IMR-90 (cell line): ENCODE results near the gene HDAC9. TPM values are rescaled to one million over a fixed set of nuclear protein-coding genes. Genes with fewer than 3 reads are reported as not detected.

Source experiments
- ATAC-seq: fragments of 200-7000 bp; cut with Tn5 transposase; 2 replicates; pipeline ENCODE4 v1.9.1; 2020; ENCODE audit warnings: low read depth, mild to moderate bottlenecking, moderate library complexity
- BruUV-seq: library from RNA; stranded (reverse); fragments of 400-500 nt; replicated peaks from 2 replicates; lab custom pipeline; 2021; lab: Mats Ljungman, UMichigan
- CTCF ChIA-PET: fragments of 300-600 bp; formaldehyde crosslinking; extraction: SDS; loops from one replicate; lab custom pipeline; 2021; ENCODE audit warnings: antibody characterized with exemption; lab: Yijun Ruan, JAX
- POLR2A ChIA-PET: fragments of 300-600 bp; sonication (Branson Sonifier 250); formaldehyde crosslinking; loops from one replicate; lab custom pipeline; 2022; ENCODE audit warnings: antibody characterized with exemption; ENCODE audit not compliant: unreplicated experiment; lab: Charles Lee
- DNase-seq: peaks from one replicate; pipeline ENCODE4 v3.0.0; 2013
- H2AFZ ChIP-seq: replicated peaks from 2 replicates; pipeline ENCODE3; 2013; ENCODE audit warnings: low read length, mild to moderate bottlenecking; ENCODE audit not compliant: poor library complexity
- H2AK5ac ChIP-seq: 2 replicates; pipeline ENCODE4 v1.6.1; 2013; ENCODE audit warnings: low read depth, low read length, inconsistent platforms
- H2AK9ac ChIP-seq: replicated peaks from 2 replicates; pipeline ENCODE3; 2013; ENCODE audit warnings: mild to moderate bottlenecking, low read depth, low read length, moderate library complexity; ENCODE audit not compliant: poor library complexity
- H2BK120ac ChIP-seq: 2 replicates; pipeline ENCODE4 v1.6.1; 2013; ENCODE audit warnings: low read depth, low read length, inconsistent platforms
- H2BK15ac ChIP-seq: 3 replicates; pipeline ENCODE4 v1.6.1; 2013; ENCODE audit warnings: low read depth, low read length, inconsistent platforms
- H2BK20ac ChIP-seq: 2 replicates; pipeline ENCODE4 v1.6.1; 2013; ENCODE audit warnings: low read depth, mild to moderate bottlenecking, inconsistent platforms, low read length, moderate library complexity
- H2BK5ac ChIP-seq: 2 replicates; pipeline ENCODE4 v1.6.1; 2013; ENCODE audit warnings: mild to moderate bottlenecking, low read depth, low read length, inconsistent platforms; ENCODE audit not compliant: poor library complexity, severe bottlenecking
- H3K14ac ChIP-seq: replicated peaks from 2 replicates; pipeline ENCODE4 v1.6.1; 2013; ENCODE audit warnings: low read depth, low read length, inconsistent platforms
- H3K18ac ChIP-seq: 2 replicates; pipeline ENCODE4 v1.6.1; 2013; ENCODE audit warnings: low read depth, low read length, control low read depth
- H3K23ac ChIP-seq: 2 replicates; pipeline ENCODE4 v1.6.1; 2013; ENCODE audit warnings: low read depth, low read length, inconsistent platforms
- H3K27ac ChIP-seq: 2 replicates; pipeline ENCODE4 v1.5.1; 2013; ENCODE audit warnings: mild to moderate bottlenecking, control low read depth, low read length; ENCODE audit not compliant: insufficient read depth
- H3K27me3 ChIP-seq: 2 replicates; pipeline ENCODE4 v1.6.1; 2013; ENCODE audit warnings: low read length; ENCODE audit not compliant: control insufficient read depth, insufficient read depth
- H3K36me3 ChIP-seq: 2 replicates; pipeline ENCODE4 v1.6.1; 2013; ENCODE audit warnings: low read length, mixed read lengths; ENCODE audit not compliant: control insufficient read depth, insufficient read depth
- H3K4ac ChIP-seq: 2 replicates; pipeline ENCODE4 v1.6.1; 2013; ENCODE audit warnings: low read depth, low read length, inconsistent platforms
- H3K4me1 ChIP-seq: 2 replicates; pipeline ENCODE4 v1.6.1; 2013; ENCODE audit warnings: low read length, mixed read lengths; ENCODE audit not compliant: control insufficient read depth, insufficient read depth
- H3K4me2 ChIP-seq: 2 replicates; pipeline ENCODE4 v1.6.1; 2013; ENCODE audit warnings: low read depth, mild to moderate bottlenecking, control low read depth, low read length, moderate library complexity
- H3K4me3 ChIP-seq: 2 replicates; pipeline ENCODE4 v1.5.1; 2013; ENCODE audit warnings: low read depth, mild to moderate bottlenecking, control low read depth, low read length, moderate library complexity; ENCODE audit not compliant: insufficient read depth
- H3K56ac ChIP-seq: 2 replicates; pipeline ENCODE4 v1.6.1; 2013; ENCODE audit warnings: low read length, inconsistent platforms; ENCODE audit not compliant: insufficient read depth; ENCODE audit errors: extremely low read depth
- H3K79me1 ChIP-seq, 2 experiments: 2 replicates each; pipeline ENCODE4 v1.6.1; 2013; ENCODE audit warnings: low read length in 2 of 2, inconsistent platforms in 1 of 2, low read depth in 1 of 2
- H3K9ac ChIP-seq: 2 replicates; pipeline ENCODE4 v1.6.1; 2013; ENCODE audit warnings: low read depth, low read length, control low read depth
- H3K9me1 ChIP-seq: 2 replicates; pipeline ENCODE4 v1.6.1; 2013; ENCODE audit warnings: low read length, inconsistent platforms; ENCODE audit not compliant: insufficient read depth
- H3K9me3 ChIP-seq: 2 replicates; pipeline ENCODE4 v1.6.1; 2013; ENCODE audit warnings: low read length; ENCODE audit not compliant: control insufficient read depth, insufficient read depth
- H4K20me1 ChIP-seq: 2 replicates; pipeline ENCODE4 v1.6.1; 2013; ENCODE audit warnings: low read length, inconsistent platforms; ENCODE audit not compliant: insufficient read depth
- H4K5ac ChIP-seq: 2 replicates; pipeline ENCODE4 v1.6.1; 2013; ENCODE audit warnings: mild to moderate bottlenecking, low read depth, low read length, control low read depth
- H4K8ac ChIP-seq, 2 experiments: 2 replicates each; pipeline ENCODE4 v1.6.1; 2013; ENCODE audit warnings: low read depth in 2 of 2, low read length in 2 of 2, control low read depth in 1 of 2, inconsistent platforms in 1 of 2
- H4K91ac ChIP-seq: 2 replicates; pipeline ENCODE4 v1.6.1; 2013; ENCODE audit warnings: low read depth, low read length, inconsistent platforms; ENCODE audit not compliant: insufficient read depth
- CEBPB ChIP-seq: IDR thresholded peaks from 2 replicates; pipeline ENCODE4 v1.6.1; 2012; ENCODE audit warnings: low read depth, low read length, improper control_type of control experiment
- CHD1 ChIP-seq: IDR thresholded peaks from 2 replicates; pipeline ENCODE4 v1.6.1; 2012; ENCODE audit warnings: low read depth, low read length, improper control_type of control experiment
- FOS ChIP-seq: fragments of 150-350 bp; IDR thresholded peaks from 2 replicates; pipeline ENCODE4 v1.6.1; 2016; ENCODE audit warnings: low read depth, low read length
- MAFK ChIP-seq: IDR thresholded peaks from 2 replicates; pipeline ENCODE4 v1.6.1; 2012; ENCODE audit warnings: low read depth, low read length, improper control_type of control experiment
- MXI1 ChIP-seq: IDR thresholded peaks from 2 replicates; pipeline ENCODE4 v1.6.1; 2012; ENCODE audit warnings: low read depth, mild to moderate bottlenecking, low read length, moderate library complexity, borderline replicate concordance
- NFE2L2 ChIP-seq: fragments of 150-350 bp; IDR thresholded peaks from 2 replicates; pipeline ENCODE4 v1.6.1; 2016; ENCODE audit warnings: low read depth, mild to moderate bottlenecking, low read length
- RAD21 ChIP-seq: IDR thresholded peaks from 2 replicates; pipeline ENCODE4 v1.6.1; 2012; ENCODE audit warnings: low read length, improper control_type of control experiment
- RCOR1 ChIP-seq: IDR thresholded peaks from 2 replicates; pipeline ENCODE4 v1.6.1; 2012; ENCODE audit warnings: mild to moderate bottlenecking, low read length, improper control_type of control experiment; ENCODE audit not compliant: insufficient replicate concordance
- RFX5 ChIP-seq: IDR thresholded peaks from 2 replicates; pipeline ENCODE4 v1.8.0; 2012; ENCODE audit warnings: low read depth, mild to moderate bottlenecking, low read length, moderate library complexity
- SMC3 ChIP-seq: fragments of 150-350 bp; IDR thresholded peaks from 2 replicates; pipeline ENCODE4 v1.6.1; 2016; ENCODE audit warnings: low read depth, mild to moderate bottlenecking, antibody characterized with exemption, low read length, moderate library complexity
- WGBS, 2 experiments: methylation state at CpG; one replicate each; pipeline versions ENCODE4 v1.1.5 to v1.1.7; 2013; ENCODE audit warnings: missing lambda C conversion rate in 2 of 2; ENCODE audit not compliant: insufficient read length in 1 of 2; ENCODE audit errors: extremely low coverage in 2 of 2; 5-methylcytosine and 5-hydroxymethylcytosine counted together
- dilution Hi-C: fragments of 300-500 bp; cut with HindIII; formaldehyde crosslinking; loops from one replicate; pipeline ENCODE4 v1.14.3; 2018; ENCODE audit warnings: low sequenced_read_pairs; ENCODE audit not compliant: unreplicated experiment
- in situ Hi-C: fragments of 300-500 bp; cut with MboI; formaldehyde crosslinking; loops from 3 replicates; pipeline ENCODE4 v1.14.3; 2019; ENCODE audit warnings: low sequenced_read_pairs, inconsistent platforms, mixed read lengths
- intact Hi-C: fragments of 100-400 bp; cut with micrococcal nuclease; formaldehyde crosslinking; loops from 2 replicates; pipeline ENCODE4 v1.10.0; 2022
- polyA plus RNA-seq, 3 experiments: library from polyadenylated mRNA; depleted of rRNA; stranded (reverse); fragments of >200 nt; gene quantifications; 2 replicates each; pipeline ENCODE4 v1.2.3, GENCODE V29; 2012; ENCODE audit warnings: low replicate concordance in 1 of 3
- total RNA-seq: library from RNA; depleted of rRNA; stranded (reverse); fragments of >200 nt; gene quantifications from 2 replicates; pipeline ENCODE4 v1.2.3, GENCODE V29; 2012
- TF ChIP-seq, protein P1 (sequence below): conservative IDR thresholded peaks from 2 replicates; pipeline ENCODE4 v1.5.1; 2012; ENCODE audit warnings: mild to moderate bottlenecking, low read depth, low read length, improper control_type of control experiment
- TF ChIP-seq, protein P2 (sequence below): fragments of 150-350 bp; IDR thresholded peaks from 2 replicates; pipeline ENCODE4 v1.6.1; 2017; ENCODE audit warnings: mild to moderate bottlenecking, antibody characterized with exemption, low read length, low read depth

Gene HDAC9
- total and polyA plus RNA-seq, 2 of the 4 experiments (the other 2 are of a cell fraction) = 4.3 to 24.7 TPM

GRCh38 chr7:18513343-18513742 is 17.8 kb downstream of the HDAC9 start:
- peak overlapping the region; percentile 23; the same call in 1 of the 2 replicates for H4K91ac ChIP-seq
- H3K27me3 ChIP-seq = no peaks in the 10 kb centered on the region
- H3K27ac ChIP-seq = no peak overlapping the region
- H4K8ac ChIP-seq = no peak overlapping the region
- no peaks in the 10 kb centered on the region for H3K9me3 ChIP-seq
- H3K36me3 ChIP-seq = no peaks in the 10 kb centered on the region
- no peak overlapping the region for H2AK9ac ChIP-seq
- peaks cover 3 to 18% of the 10 kb centered on the region in 2 experiments; a peak in 2 of 4 replicates for H3K79me1 ChIP-seq
- no peak overlapping the region for H3K14ac ChIP-seq
- ChIA-PET CTCF (no interaction called here), POLR2A (no interaction called here)
- H3K23ac ChIP-seq = no peak overlapping the region
- DNase-seq (no peak), ATAC-seq (no peak)
- H2AK5ac ChIP-seq = no peak overlapping the region; the same call in 1 of the 2 replicates
- no peak overlapping the region for H3K4ac ChIP-seq
- BruUV-seq = no TSS peak
- H2BK120ac ChIP-seq = no peak overlapping the region; the same call in 1 of the 2 replicates
- H3K4me1 ChIP-seq = peaks cover 4% of the 10 kb centered on the region
- H3K4me3 ChIP-seq = no peak overlapping the region
- H2BK5ac ChIP-seq = no peak overlapping the region
- WGBS, 2 experiments = no CpG with 5 or more reads among the region's 1 CpG
- no peaks in the 10 kb centered on the region for H4K20me1 ChIP-seq
- H2BK15ac ChIP-seq = peak overlapping the region; percentile 70; the same call in 1 of the 3 replicates
- no peak overlapping the region for H2AFZ ChIP-seq
- intact Hi-C loops = no loop called here
- no peak overlapping the region for H3K9ac ChIP-seq
- in situ Hi-C loops = no loop called here
- dilution Hi-C loops = no loop called here
- TF ChIP-seq CEBPB (no peak), NFE2L2 (no peak), MAFK (no peak), RFX5 (no peak), FOS (no peak), RAD21 (no peak), RCOR1 (no peak), SMC3 (no peak), CHD1 (no peak), MXI1 (no peak)
- TF ChIP-seq, protein P1, sequence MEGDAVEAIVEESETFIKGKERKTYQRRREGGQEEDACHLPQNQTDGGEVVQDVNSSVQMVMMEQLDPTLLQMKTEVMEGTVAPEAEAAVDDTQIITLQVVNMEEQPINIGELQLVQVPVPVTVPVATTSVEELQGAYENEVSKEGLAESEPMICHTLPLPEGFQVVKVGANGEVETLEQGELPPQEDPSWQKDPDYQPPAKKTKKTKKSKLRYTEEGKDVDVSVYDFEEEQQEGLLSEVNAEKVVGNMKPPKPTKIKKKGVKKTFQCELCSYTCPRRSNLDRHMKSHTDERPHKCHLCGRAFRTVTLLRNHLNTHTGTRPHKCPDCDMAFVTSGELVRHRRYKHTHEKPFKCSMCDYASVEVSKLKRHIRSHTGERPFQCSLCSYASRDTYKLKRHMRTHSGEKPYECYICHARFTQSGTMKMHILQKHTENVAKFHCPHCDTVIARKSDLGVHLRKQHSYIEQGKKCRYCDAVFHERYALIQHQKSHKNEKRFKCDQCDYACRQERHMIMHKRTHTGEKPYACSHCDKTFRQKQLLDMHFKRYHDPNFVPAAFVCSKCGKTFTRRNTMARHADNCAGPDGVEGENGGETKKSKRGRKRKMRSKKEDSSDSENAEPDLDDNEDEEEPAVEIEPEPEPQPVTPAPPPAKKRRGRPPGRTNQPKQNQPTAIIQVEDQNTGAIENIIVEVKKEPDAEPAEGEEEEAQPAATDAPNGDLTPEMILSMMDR = no peak
- TF ChIP-seq, protein P2, sequence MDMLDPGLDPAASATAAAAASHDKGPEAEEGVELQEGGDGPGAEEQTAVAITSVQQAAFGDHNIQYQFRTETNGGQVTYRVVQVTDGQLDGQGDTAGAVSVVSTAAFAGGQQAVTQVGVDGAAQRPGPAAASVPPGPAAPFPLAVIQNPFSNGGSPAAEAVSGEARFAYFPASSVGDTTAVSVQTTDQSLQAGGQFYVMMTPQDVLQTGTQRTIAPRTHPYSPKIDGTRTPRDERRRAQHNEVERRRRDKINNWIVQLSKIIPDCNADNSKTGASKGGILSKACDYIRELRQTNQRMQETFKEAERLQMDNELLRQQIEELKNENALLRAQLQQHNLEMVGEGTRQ = no peak
- no peak overlapping the region for H4K5ac ChIP-seq
- no peaks in the 10 kb centered on the region for H3K9me1 ChIP-seq
- H3K4me2 ChIP-seq = no peak overlapping the region
- H3K18ac ChIP-seq = no peak overlapping the region
- H3K56ac ChIP-seq = no peak overlapping the region
- H2BK20ac ChIP-seq = no peak overlapping the region
